Muscle of back (tissue), 11 donors: ENCODE measurements around the gene DDX39B. TPM values are rescaled to one million over a fixed set of nuclear protein-coding genes. Genes with fewer than 3 reads are reported as not detected.

ENCODE experiments used
- DNase-seq, 3 donors: peaks; one replicate each; pipeline versions ENCODE4 v3.0.0 to v3.0.0-alpha.2; 2013
- polyA plus RNA-seq, 10 donors: library from polyadenylated mRNA; unstranded; fragments of 120-200 nt; gene quantifications; one replicate each; pipeline ENCODE4 v1.2.1, GENCODE V29; 2013; ENCODE audit not compliant: insufficient read length in 10 of 10

DDX39B gene
- polyA plus RNA-seq, 10 donors: 292 to 441 (median 367) TPM

DNA sequence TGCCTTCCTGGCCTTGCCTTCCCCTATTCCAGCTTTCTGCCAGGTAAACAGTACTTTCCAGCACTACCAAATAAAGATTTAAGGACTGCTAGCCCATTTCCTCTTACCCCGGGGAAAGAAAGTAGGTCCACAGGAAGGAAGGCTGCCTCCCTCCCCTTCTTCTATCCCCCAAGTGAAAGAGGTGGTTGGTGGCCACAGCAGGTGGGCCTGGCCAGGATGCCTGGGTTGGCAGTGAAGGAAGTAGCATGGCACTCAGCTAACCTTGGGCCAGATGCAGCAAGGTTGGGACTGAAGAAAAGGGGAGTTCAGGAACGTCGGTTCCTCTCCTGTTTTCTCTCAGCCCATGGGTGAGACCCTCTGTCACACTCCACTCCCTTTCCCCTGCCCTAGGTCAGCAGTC lies 14.5 kb upstream of the DDX39B start:
- no peak for DNase-seq

DNA sequence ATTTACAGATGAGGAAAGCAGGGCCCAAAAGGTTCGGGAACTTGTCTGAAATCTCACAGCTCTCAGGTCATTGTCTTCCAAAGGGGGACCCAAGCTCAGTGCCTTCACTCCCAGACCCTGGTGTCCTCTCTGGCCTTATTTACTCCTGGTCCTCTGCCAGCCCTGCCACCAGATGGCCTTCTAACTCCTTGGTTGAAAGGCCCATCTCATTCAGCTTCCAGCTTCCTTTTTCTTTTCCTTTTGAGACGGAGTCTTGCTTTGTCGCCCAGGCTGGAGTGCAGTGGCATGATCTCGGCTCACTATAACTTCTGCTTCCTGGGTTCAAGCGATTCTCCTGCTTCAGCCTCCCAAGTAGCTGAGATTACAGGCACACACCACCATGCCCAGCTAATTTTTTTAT lies 9.6 kb upstream of the DDX39B start:
- peak in 2 of 3 donors; percentile 37 to 44 for DNase-seq

DNA sequence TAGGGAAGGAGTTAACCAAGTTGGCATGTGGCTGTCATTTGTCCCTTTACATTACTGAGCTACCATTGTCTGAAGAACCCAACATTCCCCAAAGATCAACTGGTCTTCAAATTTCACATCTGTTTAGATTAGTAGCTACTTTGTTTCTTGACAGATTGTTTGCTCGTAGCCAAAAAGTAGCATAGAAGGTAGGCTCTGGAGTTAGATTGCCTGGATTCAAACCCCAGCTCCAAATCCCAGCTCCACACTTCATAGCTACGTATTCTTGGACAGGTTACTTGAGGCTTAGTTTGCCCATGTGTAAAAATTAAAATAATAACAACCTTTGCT lies 6.7 kb upstream of the DDX39B start:
- DNase-seq: no peak

DNA sequence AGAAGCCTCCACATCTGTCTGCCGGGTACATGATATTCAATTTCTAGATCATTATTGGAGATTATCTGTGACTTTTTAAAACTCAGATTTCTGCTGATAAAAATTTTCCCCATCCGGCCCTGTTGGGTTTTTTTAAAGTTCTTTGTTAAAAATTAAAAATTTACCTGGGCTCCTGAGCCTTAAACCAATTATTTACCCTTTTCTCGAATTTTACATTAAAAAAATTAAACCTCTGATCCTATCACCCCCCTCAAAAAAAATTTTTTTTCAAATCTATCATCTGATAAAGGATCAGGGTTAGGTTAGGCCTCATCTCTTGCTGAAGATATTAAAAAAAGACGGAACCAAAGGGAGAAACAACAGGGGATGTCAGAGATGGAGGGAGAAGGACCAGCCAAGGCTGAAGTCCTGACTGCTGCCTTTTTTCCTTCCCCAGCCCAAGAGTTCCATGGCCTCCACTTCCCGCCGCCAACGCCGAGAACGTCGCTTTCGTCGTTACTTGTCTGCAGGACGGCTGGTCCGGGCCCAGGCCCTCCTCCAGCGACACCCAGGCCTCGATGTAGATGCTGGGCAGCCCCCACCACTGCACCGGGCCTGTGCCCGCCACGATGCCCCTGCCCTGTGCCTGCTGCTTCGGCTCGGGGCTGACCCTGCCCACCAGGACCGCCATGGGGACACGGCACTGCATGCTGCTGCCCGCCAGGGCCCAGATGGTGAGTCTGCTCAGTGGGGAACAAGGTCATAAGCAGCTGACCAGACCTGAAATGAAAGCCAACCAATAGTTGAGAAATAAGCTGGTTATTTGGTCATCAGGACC lies 6.1 kb upstream of the DDX39B start:
- no peak for DNase-seq

DNA sequence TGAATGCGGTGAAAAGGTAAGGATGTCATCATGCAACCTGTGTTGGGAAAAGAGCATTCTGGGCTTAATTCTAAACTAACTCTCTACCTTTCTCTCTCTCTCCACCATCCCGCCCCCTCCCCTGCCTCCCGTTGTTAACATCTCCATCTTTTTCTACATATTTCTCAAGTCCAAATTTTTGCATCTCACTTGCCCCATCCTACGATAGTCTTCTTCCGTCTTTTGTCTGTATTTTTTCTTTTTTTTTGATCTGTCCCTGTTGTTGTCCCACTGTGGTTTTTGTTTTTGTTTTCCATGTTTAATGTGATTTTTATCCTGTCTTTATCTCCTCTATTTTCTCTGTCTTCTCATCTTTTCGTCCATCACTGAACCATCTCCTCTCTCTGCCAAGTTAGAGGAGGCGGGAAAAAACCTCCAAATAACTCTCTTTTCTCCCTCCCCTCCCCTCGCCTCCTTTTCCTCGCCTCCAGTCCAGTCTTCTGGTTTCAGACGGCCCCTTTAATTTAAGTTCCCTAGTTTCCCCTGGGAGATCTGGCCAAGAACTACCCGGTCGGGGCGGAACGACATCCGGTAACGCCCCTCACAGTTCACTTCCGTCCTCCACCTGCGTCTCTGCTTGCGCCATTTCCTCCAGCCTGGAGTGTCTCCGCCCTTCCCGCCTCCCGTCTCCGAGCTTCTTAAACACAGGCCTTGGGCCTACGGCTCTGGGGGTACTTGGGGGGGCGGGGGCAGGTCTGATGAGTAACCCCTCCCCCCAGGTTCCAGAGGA lies 5.3 kb upstream of the DDX39B start, which contains the start of gene NFKBIL1:
NFKBIL1 (plus strand) TSS at position 651 of the 769 bp plus-strand sequence; CDS start at position 738, 87 bp downstream.
- peak; percentile 98 to 99 (median 99) for DNase-seq

DNA sequence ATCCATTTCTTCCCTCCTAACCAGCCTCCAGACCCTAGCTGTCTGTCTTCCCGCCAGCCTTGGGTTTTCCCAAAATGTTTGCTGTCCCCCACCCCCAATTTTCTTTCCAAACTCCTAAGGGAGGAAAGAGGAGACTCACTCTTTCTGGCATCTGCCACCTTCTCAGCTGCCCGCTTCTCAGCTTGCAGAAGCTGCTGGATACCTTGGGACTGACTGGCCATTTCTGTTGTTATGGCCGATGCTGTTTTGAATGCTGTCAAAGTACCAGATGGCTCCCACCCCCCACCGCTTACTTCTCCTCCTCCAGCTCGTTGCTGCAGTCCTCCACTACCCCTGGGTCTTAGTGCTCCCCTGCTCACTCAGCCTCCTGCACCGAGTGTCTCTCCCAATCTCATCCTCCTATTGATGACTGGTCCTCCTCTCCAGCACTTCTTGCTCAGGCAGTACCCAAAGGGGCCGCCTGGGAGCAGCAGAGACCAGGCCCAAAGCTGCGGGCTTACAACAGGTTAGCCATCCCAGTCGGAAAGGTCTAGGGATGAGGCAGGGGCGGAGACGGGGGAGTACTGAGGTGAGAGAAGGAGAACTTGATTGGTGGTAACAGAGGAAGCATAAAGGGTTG lies 4.6 kb upstream of the DDX39B start, which contains the start of gene ATP6V1G2:
ATP6V1G2 (minus strand) TSS at position 270 of the 619 bp plus-strand sequence; CDS start at position 221, 49 bp downstream.
- peak; percentile 89 to 96 (median 90) for DNase-seq

DNA sequence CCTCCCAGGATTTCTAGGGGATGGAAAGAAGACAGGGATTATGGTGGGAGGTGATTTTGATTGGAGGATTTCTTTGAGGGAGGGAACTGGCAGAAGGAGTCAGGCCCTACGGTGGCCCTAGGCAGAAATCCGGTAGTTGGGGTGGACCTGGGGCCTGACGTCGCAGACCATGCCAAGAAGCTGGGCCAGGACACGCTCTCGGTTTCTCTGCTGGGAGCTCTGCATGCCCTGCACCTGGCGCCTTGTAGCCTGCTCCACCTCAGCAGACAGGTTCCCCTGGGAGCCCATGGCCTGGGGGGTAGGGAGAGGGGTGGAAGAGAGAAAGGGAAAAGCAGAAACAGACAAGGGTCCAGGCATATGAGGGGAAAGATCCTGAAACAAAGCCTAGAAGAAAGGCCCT lies 3.5 kb upstream of the DDX39B start:
- no peak for DNase-seq

DNA sequence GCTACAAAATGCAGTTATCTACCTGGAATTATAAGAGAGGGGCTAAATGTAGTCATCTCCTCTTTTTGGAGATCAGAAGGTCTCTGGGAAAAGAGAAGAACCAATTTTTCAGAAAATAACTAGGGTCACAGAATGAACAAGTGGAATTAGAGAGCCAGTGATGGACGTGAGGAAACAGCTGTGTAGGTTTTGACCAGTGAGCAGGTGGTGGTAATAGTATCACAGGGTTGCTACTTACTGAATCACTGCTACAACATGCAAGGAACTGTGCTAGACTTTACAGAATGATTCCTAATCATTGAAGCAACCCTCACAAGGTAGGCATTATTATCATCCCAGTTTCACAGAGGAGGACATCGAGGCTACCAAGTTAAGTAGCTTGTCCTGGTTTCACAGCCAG lies 2.9 kb upstream of the DDX39B start:
- no peak for DNase-seq

DNA sequence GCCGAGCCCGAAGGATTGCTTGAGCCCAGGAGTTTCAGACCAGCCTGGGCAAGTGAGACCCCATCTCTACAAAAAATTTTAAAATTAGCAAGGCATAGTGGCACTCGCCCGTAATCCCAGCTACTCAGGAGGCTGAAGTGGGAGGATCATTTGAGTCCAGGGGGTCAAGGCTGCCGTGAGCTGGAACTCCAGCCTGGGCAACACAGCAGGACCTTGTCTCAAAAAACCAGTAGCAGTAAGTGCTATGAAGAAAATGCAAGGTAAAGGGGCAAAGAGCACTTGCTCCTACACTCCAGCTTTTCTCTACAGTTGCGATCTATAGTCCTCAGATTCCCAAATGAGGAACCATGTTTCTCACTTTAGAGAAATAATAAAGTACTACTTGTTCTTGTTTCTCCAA lies 1.8 kb upstream of the DDX39B start:
- no peak for DNase-seq

DNA sequence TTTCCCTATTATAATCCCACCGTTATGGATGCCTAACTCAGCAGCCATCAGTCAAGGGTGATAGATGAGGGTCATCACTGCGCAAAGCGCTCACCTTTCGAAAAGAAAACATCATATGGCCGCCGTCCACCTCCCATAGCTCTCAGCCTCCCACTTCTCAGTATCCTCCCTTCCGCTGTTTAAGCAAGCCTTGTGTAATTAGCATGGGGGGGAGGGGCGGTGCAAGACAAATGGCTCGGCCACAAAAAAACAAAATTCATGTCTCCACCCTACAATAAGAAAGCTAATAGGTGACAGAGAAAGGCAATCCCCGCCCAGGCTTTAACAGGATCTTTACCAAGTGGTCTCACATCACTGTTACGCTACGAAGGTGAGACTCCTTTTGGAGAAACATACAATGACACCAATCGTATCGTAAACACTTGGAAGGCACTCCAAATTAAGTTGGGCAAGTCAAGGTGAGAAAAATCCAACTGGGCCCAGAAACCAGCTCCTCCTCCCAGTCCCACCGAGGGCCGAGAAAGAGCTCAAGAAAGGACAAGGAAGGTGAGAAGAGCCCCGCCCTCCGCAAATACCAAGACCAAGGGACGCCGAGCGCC lies 645 bp downstream of the DDX39B start:
- DNase-seq: peak in 1 of 3 donors; percentile 51

DNA sequence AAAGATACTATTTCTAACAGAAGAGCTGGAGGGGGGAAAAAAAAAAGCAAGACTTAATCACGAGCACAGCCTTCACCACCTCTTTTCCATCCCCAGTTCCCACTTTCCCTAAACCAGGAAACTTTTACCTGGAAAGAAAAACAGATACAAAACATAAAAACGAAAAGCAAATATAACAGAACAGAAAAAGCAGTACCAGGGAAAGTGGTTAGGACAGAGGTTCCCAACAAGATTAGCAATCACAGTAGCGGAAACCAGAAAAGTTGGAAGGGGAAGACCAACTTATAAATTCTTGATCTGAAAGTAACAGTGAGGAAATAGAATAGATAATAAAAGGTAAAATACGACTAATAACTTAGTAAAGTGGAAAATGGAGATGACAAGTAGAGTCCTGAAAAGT lies 1.2 kb downstream of the DDX39B start:
- DNase-seq: no peak

DNA sequence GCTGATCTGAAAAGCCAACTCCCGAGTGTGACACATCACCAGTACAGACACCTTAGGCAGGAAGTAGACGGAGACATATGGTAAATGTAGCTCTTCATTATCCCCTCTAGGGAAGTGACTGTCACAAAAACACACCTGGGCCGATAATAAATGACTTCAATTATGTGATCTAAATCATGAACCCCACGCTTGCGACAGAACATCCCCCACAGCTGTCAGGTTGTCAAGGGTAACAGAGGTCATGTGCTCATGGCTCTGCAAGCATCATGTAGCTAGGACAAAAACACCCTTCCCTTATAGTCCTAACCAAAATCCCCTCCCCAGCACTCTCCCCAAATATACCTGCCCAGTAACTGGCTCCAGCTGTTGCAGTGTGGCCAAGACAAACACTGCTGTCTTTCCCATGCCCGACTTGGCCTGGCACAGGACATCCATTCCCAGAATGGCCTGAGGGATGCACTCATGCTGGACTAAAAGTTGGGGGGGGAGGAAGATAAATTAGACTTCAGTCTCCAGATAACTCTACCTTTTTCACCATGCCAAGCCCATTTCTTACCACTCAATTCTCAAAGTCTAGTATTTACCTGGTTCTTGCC lies 2.9 kb downstream of the DDX39B start:
- DNase-seq: no peak

DNA sequence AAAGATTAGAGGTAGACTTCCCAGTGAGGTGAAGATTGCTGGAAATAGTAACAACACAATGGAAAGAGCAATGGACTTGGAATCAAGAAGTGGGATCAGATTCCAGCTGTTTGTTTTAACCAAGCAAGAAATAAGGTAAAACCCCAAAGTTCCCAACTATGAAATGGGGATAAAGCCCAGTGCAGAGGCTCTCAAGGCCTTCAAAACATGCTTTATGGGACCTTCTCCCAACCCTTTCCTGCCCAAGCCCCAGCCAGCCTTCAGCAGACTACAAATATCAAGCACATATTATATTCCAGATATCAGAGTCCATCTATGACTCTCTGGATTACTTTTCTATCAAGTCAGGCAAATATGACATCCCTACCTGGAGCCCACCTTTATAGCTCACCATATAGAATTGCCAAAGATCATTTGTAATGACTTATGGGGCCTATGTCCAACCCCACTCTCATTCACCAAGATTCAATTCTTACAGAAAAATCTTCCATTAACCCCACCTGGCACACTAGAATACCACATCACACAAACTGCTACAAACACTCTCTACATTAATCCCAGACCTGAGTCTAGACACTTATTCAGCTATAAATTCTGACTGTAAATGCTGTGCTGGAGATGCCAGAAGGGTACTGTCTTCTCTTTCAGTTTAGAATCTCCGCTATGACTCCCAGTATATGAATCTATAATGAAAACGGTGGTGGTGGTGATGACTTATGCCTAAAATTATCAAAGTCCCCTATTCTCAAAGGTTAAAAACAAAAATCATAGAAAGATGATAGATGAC lies 6.1 kb downstream of the DDX39B start:
- DNase-seq: no peak

DNA sequence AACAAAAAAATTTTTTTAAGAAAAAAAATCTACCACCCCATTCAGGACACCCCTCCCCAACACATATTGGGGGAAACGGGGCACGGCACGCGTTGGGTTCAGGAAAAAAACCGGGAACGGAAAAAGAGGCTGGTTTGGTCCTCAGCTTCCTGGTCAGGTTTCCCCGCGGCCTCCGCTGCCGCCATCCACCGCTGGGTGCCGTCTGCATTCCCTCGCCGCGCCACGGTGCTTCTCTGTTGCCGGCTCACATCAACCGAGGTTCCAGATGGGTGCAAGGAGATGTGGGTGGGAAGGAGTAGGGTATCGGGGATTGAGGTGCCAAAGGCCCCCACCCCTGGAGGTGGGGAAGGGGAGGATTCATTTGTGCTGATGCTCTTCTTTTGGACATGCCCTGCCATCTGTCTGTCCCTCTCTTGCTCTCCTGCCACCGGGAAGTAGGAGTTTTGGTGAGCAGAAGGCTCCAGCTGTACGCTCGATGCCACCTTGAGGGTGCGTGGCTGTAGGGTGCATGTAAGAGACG lies 7.2 kb downstream of the DDX39B start:
- DNase-seq: no peak

DNA sequence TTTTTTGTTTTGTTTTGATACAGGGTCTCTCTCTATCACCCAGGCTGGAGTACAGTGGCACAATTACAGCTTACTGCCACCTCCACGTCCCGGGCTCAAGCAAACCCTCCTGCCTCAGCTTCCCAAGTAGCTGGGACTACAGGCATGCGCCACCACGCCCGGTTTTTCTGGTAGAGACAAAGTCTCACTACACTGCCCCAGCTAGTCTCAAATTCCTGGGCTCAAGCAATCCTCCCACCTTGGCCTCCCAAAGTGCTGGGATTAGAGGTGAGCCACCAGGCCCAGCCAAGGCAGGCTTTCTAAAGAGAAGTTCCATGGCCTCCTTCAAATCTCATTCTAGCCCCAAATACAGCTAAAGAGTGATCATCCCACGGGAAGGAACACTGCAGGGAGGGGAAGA lies 7.8 kb downstream of the DDX39B start:
- no peak for DNase-seq

DNA sequence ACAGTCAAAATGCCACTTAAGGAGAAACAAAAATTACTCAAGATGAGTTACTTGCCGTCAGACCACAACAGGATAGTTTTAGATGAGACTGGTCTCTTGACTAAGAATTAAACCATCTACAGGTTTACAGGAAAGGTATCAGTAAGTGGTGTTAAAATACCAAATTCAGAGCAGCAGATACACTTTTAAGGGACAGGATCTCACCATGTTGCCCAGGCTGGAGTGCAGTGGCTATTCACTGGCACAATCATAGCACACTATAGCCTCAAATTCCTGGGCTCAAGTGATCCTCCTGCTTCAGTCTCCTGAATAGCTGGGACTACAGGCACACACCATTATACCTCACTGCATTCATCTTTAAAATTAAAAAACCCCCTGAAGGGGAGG lies 8.4 kb downstream of the DDX39B start:
- DNase-seq: no peak

DNA sequence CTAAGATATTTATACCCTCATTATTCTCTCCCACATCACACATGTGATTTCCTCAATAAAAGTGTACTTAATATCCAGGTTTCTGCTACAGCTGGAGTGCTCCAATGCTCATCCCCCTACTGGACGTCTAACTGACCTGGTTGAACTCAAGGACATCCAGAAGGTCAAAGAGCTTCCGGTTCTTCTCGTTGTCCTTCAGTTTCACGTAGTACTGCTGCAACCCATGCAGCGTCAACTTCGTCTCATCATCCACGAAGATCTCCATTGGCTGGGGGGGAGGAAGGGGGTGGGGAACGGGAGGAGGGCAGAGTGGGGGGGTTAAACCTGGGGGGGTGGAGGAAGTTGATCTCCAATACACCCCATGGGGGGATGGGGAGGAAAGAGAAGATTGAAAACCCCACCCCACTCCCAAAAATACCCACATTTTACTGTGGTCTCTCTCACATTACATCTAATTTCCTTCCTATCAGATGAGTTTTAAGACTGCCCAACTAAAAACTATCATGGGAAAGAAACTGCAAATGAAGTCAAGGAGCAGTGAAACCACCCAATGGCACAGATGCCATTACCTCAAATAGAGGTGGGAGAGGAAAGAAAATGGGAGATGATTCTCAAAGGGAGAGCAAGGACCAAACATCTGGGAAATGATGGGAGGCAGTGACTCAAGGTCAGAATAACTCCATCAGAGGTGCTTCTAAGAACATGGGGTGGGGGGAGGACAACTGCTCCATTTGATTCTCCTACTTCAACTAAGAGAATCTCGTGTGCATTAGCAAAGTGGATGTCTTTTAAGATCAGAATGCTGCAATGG lies 9.0 kb downstream of the DDX39B start:
- no peak for DNase-seq

DNA sequence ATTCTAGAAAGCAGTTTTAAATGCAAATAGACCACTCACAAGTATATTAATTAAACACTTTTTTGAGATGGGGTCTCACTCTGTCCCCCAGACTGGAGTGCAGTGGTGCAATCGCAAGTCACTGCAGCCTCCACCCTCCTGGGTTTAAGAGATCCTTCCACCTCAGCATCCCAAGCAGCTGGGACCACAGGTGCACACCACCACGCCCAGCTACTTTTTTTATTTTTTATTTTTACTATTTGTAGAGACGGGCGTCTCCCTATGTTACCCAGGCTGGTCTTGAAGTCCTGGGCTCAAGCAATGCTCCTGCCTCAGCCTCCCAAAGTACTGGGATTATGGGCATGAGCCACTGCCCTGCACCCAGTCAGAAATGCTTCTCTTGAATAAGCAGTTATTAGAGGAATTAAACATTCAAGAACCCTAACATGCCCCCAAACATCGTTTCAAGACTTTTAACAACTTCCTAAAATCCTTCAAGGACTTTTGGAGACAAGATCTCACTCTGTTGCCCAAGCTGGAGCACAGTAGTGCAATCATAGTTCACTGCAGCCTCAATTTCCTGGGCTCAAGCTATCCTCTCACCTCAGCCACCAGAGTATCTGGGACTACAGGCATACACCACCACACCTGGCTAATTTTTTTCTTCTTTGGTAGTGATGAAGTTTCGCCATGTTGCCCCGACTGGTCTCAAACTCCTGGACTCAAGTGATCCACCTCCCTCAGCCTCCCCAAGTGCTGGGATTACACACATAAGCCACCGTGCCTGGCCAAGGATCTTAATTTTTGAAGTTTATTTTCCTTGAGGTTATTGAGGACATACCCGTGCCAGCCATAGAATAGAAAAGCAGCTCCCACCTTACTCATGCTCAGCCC lies 9.8 kb downstream of the DDX39B start:
- DNase-seq: no peak

DNA sequence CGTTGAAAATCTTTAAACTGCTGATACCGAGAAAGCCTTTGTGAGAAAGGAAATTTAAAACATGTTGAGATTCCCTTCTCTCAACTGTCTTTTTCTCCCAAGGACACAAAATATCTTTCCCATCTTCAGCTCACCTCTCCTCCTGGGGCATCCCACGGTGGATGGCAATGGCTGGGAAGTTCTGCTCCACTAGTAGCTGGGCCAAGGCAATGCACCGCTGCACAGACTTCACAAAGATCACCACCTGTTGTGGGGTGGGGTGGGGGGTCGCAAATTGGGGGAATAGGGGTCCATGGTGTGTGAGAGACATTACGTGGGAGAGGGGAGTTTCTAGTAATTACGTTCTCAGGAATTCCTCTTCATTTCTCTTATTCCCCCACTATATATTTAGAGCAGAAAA lies 10.6 kb downstream of the DDX39B start:
- DNase-seq: no peak
